Natural killer cell treated with Interleukin-12 subunit alpha and Interleukin-12 subunit beta and Interleukin-15 and Interleukin-18, amount 100 ng/mL, for 72 hours (primary cell): ENCODE measurements around the gene GNG7. TPM values are rescaled to one million over a fixed set of nuclear protein-coding genes. Genes with fewer than 3 reads are reported as not detected.
"Not testable (repeated sequence)": the region's sequence is repeated elsewhere in the genome, so short reads cannot be mapped to it uniquely, and the experiment has no call there.

ENCODE experiments used
- ATAC-seq, 2 donors: fragments of 150-1000 bp; cut with Tn5 transposase in 1 of 2; sonication (Bioruptor Pico), chemical (Tn5 transposase) in 1 of 2; 2 replicates each; pipeline ENCODE4 v1.10.0; 2021
- DNase-seq: peaks from one replicate; pipeline ENCODE4 v3.0.0; 2022; ENCODE audit warnings: low spot score
- H3K27ac Mint-ChIP-seq, 2 donors: 1 replicate in 1 of 2; 2 replicates in 1 of 2; pipeline ENCODE4 v1.8.0; 2022; ENCODE audit warnings: mixed read lengths in 2 of 2, mild to moderate bottlenecking in 1 of 2, moderate library complexity in 1 of 2
- H3K27me3 Mint-ChIP-seq, 2 donors: 1 replicate in 1 of 2; 2 replicates in 1 of 2; pipeline ENCODE4 v1.8.0; 2022; ENCODE audit warnings: mixed read lengths in 2 of 2
- H3K36me3 Mint-ChIP-seq: one replicate; pipeline ENCODE4 v1.8.0; 2022; ENCODE audit warnings: mixed read lengths
- H3K4me1 Mint-ChIP-seq, 2 donors: 1 replicate in 1 of 2; 2 replicates in 1 of 2; pipeline ENCODE4 v1.8.0; 2022; ENCODE audit warnings: low read depth in 2 of 2, mixed read lengths in 2 of 2, mild to moderate bottlenecking in 1 of 2
- H3K4me3 Mint-ChIP-seq: one replicate; pipeline ENCODE4 v1.8.0; 2022; ENCODE audit warnings: mixed read lengths
- H3K9me3 Mint-ChIP-seq: 2 replicates; pipeline ENCODE4 v1.8.0; 2022; ENCODE audit warnings: mixed read lengths
- total RNA-seq, 2 donors: library from RNA; stranded (reverse); gene quantifications; one replicate each; pipeline ENCODE4 v1.2.3, GENCODE V29; 2022

The GNG7 gene
- total RNA-seq, 2 donors from 2014 or later = 0.26 to 0.59 TPM

DNA sequence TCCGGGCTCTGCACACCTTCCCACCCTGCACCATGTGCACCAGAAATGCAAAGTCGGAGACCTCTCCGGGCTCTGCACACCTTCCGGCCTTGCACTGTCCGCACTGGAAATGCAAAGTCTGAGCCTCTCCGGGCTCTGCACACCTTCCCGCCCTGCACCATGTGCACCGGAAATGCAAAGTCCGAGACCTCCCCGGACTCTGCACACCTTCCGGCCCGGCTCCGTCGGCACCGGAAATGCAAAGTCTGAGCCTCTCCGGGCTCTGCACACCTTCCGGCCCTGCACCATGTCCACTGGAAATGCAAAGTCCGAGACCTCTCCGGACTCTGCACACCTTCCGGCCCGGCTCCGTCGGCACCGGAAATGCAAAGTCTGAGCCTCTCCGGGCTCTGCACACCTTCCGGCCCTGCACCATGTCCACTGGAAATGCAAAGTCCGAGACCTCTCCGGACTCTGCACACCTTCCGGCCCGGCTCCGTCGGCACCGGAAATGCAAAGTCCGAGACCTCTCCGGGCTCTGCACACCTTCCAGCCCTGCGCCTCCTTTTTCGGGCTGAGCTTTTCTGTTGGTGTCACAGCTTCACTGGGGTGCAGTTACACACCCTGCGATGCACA lies 59.3 kb downstream of the GNG7 start:
- not testable (repeated sequence) for H3K9me3 Mint-ChIP-seq, H3K4me3 Mint-ChIP-seq, H3K27ac Mint-ChIP-seq, DNase-seq, H3K4me1 Mint-ChIP-seq, H3K27me3 Mint-ChIP-seq, ATAC-seq, H3K36me3 Mint-ChIP-seq

DNA sequence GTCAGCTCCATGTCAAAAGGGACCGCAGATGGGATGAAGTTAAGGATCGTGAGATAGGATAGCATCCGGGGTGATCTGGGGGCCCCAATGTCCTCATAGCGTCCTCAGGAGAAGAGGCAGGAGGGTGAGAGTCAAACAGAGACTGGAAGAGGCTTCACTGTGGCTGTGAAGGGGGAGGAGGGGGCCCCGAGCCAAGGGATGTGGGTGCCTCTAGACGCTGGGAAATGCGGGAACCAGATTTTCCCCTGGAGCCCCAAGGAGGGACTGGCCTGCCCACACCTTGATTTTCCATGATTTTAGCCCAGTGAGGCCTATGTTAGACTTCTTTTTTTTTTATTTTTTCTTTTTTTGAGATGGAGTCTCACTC lies 61.2 kb downstream of the GNG7 start:
- H3K9me3 Mint-ChIP-seq = no peaks in the 10 kb centered on the region
- H3K27me3 Mint-ChIP-seq = no peaks in the 10 kb centered on the region
- H3K36me3 Mint-ChIP-seq = no peaks in the 10 kb centered on the region
- no peak for ATAC-seq
- DNase-seq = no peak
- H3K27ac Mint-ChIP-seq = no peak overlapping the region
- no peak overlapping the region for H3K4me3 Mint-ChIP-seq
- peaks cover 5 to 10% of the 10 kb centered on the region in 2 donors for H3K4me1 Mint-ChIP-seq

DNA sequence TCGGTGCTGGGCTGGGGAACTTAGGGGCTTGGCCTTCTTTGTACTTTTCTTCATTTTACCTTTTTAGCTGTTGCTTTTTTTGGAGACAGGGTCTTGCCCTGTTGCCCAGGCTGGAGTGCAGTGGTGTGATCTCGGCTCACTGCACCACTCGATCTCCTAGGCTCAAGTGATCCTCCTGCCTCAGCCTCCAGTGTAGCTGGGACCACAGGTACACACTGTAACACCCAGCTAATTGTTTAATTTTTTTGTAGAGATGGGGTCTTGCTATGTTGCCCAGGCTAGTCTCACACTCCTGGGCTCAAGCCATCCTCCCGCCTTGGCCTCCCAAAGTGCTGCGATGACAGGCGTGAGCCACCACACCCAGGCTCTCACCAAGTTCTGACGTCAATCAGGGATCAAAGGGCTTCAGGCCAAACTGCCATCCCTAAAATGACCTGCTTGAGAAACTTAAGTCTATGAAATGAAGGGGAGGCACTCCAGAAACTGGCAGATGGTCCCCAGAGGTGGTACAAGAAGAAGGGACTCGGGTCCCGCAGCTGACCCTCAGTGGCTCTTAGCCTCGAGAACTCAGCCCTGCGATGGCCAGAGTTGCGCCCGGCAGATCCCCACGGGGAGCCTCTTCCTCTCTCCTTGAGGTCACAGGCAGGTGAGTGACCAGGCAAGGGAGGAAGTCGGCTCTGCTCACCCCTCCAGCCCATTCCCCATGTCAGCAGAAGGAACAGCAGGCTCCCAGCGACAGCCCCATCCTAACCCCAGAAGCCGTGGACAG lies 61.7 kb downstream of the GNG7 start:
- Mint-ChIP-seq H3K27ac (peak overlapping the region in 1 of 2 donors; percentile 35), H3K27me3 (no peaks in the 10 kb centered on the region), H3K36me3 (no peaks in the 10 kb centered on the region), H3K4me3 (no peak overlapping the region), H3K4me1 (peaks cover 5 to 10% of the 10 kb centered on the region in 2 donors), H3K9me3 (no peaks in the 10 kb centered on the region)
- ATAC-seq = no peak
- no peak for DNase-seq

DNA sequence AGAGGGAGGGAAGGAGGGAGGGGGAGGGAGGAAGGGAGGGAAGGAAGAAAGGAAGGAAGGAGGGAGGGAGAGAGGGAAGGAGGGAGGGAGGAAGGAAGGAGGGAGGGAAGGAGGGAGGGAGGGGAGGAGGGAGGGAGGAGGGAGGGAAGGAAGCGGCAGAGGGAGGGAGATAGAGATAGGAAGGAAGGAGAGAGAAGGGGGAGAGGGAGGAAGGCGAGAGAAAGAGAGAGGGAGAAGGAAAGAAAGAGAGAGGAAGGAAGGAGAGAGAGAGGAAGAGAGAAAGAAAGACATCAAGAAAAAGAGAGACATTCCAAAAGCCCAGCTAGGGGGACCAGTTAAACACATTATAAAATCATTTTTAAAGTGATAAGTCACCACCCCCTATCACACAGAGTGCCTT lies 62.5 kb downstream of the GNG7 start:
- Mint-ChIP-seq H3K36me3 (no peaks in the 10 kb centered on the region), H3K4me1 (peaks cover 5 to 10% of the 10 kb centered on the region in 2 donors), H3K4me3 (no peak overlapping the region), H3K27me3 (no peaks in the 10 kb centered on the region), H3K9me3 (no peaks in the 10 kb centered on the region), H3K27ac (peak overlapping the region in 1 of 2 donors; percentile 35)
- ATAC-seq (no peak), DNase-seq (no peak)

DNA sequence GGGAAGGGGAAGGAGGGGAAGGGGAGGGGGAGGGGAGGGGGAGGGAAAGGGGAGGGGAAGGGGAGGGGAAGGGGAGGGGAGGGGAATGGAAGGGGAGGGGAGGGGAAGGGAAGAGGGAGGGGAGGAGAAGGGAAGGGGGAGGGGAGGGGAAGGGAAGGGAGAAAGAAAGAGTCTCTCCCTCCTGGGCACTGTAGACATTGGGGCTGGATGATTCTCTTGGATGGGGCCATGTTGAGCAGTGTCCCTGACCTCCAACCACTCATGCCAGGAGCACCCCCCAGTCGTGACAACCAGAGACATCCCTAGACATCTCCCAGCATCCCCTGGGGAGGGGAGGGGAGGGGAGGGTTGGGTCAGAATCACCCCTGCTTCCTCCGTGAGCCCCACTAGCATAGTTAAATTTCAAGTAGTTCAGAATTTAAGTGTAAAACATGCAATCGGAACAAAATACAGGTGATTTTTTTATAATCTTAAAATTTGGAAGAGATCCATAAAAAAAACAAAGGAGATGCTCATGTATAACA lies 64.0 kb downstream of the GNG7 start:
- no peak overlapping the region for H3K4me3 Mint-ChIP-seq
- DNase-seq (no peak), ATAC-seq (no peak)
- peaks cover 5 to 10% of the 10 kb centered on the region in 2 donors for H3K4me1 Mint-ChIP-seq
- no peaks in the 10 kb centered on the region for H3K36me3 Mint-ChIP-seq
- H3K9me3 Mint-ChIP-seq = no peaks in the 10 kb centered on the region
- H3K27ac Mint-ChIP-seq = no peak overlapping the region
- H3K27me3 Mint-ChIP-seq = no peaks in the 10 kb centered on the region

DNA sequence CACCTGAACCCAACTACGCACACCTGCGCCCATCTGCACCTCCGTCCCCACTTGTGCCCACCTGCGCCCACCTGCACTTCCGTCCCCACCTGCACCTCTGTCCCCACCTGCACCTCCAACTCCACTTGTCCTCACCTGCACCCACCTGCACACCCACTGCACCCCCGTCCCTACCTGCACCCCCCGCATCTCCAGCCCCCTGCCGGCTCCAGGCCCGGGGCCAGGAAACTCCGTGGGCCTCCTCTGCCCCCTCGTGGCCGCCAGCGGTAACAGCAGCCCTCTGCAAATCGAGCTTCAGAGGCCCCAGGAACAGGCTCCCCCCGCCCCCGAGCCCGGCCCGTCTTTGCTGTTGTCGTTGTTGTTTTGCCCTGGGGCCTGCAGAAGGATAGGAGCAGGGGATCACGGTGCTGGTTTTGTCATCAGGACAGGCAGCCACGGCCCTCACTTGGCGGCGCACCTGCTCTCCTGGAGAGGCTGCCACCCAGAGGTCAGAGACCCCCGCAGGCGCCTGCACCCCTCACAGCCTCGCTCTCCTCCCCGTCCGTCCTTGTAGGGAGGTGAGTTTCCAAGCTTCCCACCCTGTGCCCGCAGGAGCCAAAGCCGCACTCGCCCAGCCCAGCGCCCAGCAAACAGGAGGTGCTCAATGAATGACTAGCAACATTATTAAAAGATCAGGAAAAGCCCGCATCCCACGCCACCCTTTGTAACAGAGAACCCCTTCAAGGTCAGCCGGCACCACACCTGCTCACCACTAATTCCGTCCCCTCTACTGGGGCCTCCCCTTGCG lies 65.4 kb downstream of the GNG7 start:
- Mint-ChIP-seq H3K9me3 (no peaks in the 10 kb centered on the region), H3K36me3 (no peaks in the 10 kb centered on the region), H3K27ac (peak overlapping the region; percentile 31 to 58), H3K27me3 (no peaks in the 10 kb centered on the region), H3K4me3 (peak overlapping the region; percentile 30), H3K4me1 (peaks cover 5 to 13% of the 10 kb centered on the region in 2 donors)
- ATAC-seq = peak; percentile 76 to 88
- DNase-seq = peak; percentile 65

DNA sequence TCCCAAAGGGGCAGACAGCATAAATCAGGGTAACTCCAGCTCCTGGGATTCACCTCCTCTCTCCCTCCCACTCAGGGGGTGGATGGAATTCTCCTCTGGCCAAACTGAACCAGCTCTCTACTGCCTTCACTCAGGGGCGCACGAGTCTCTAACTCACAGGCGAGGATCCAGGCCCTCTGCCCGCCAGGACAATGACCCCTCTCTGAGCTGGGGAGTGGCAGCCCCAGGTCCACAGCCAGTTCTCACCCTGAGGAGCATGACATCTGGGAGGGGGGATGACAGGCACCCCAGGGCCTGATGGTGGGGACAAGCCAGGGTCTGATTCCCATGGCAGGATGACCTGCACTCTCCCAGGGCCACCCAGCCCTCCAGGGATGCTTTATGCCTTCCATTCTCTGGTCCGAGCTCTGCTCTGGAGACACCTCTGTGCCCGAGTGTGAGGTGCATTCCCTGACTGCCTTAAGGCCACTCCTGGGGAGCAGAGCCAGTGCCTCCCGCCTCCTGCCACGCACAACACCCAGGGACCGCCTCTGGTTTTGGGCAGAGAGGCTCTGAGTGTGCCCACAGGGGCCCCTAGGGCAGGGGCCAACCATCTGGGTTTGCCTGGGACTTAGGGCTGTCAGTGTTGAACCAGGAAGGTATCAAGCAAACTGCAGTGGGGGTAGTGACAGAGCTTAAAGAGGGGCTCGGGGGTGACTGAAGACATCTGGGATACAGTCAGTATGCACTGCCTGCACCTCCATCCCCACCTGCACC lies 66.2 kb downstream of the GNG7 start:
- Mint-ChIP-seq H3K27me3 (no peaks in the 10 kb centered on the region), H3K4me3 (no peak overlapping the region), H3K27ac (no peak overlapping the region), H3K36me3 (no peaks in the 10 kb centered on the region), H3K9me3 (no peaks in the 10 kb centered on the region), H3K4me1 (peaks cover 8 to 15% of the 10 kb centered on the region in 2 donors)
- DNase-seq (no peak), ATAC-seq (no peak)

DNA sequence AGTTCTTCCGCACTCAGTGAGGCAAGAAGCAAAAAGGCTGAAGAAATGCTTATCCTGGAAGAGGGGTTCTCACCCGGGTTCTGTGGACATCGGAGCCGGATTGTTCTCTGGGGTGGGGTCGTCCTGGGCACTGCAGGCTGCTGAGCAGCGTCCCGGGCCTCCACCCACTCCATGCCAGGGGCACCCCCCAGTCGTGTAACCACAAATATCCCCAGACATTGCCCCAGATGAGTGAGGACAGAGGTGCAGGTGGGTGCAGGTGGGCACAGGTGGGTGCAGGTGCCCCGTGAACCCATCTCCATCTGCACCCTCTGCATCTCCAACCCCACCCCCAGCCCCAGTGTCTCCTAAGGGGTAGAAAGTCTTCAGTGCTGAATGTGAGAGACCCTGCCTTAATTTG lies 67.5 kb downstream of the GNG7 start:
- ATAC-seq (no peak), DNase-seq (no peak)
- Mint-ChIP-seq H3K27me3 (no peaks in the 10 kb centered on the region), H3K9me3 (peaks cover 3% of the 10 kb centered on the region), H3K4me1 (peaks cover 16 to 25% of the 10 kb centered on the region in 2 donors), H3K4me3 (no peak overlapping the region), H3K36me3 (no peaks in the 10 kb centered on the region), H3K27ac (peak overlapping the region in 1 of 2 donors; percentile 23)

DNA sequence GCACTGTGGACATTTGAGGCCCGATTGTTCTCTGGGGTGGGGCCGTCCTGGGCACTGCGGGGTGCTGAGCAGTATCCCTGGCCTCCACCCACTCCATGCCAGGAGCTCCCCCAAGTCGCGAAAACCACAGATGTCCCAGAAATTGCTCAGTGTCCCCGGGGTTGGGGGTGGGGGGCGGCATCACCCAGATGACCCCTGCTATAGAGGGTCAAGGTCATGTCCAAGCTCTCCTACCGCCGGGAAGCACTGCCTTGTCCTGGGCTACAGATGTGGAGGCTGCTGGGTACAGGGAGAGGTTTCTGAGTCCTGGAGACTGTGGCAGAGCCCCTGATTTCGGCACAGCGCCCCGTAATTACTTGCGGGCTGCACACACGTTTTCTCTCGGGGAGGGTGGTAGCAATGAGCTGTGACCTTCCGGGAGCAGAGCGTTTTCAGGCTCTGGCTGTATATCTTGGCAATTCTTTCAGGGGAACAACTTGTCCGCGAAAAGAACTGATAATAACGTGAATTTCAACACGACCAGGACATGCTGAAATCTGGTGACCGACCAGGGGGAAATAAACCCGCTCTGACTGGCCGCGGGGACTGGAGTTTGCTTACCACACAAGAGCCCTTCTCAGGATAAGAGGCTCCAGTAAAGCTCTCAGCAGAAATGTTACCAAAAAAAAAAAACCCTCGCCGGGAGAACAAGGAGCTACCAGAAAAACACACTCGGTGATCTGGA lies 68.1 kb downstream of the GNG7 start:
- H3K36me3 Mint-ChIP-seq = peaks cover 4% of the 10 kb centered on the region
- H3K27me3 Mint-ChIP-seq = no peaks in the 10 kb centered on the region
- DNase-seq (no peak), ATAC-seq (no peak)
- no peak overlapping the region for H3K4me3 Mint-ChIP-seq
- peaks cover 21 to 31% of the 10 kb centered on the region in 2 donors for H3K4me1 Mint-ChIP-seq
- H3K9me3 Mint-ChIP-seq = peaks cover 4% of the 10 kb centered on the region
- peak overlapping the region in 1 of 2 donors; percentile 23 for H3K27ac Mint-ChIP-seq

DNA sequence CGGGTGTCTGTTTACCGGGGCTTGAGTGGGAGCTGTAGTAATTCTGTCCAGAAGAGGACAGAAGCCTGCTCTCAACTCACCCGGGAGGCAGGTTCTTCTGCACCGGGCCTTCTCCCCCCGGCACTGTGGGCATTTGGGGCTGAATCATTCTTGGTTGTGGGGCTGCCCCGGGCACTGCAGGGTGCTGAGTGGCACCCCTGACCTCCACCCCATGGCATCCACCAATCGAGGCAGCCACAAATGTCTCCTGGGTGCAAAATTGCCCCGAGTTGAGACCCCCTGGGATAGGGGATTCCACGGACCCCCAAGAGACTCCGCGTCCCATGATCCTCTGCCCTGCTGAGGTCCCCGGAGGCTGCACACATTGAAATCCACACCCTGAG lies 68.8 kb downstream of the GNG7 start:
- Mint-ChIP-seq H3K4me1 (peaks cover 23 to 35% of the 10 kb centered on the region in 2 donors), H3K36me3 (peaks cover 6% of the 10 kb centered on the region), H3K4me3 (no peak overlapping the region), H3K9me3 (peaks cover 11% of the 10 kb centered on the region), H3K27me3 (no peaks in the 10 kb centered on the region), H3K27ac (peak overlapping the region; percentile 23 to 29)
- no peak for DNase-seq
- no peak for ATAC-seq

DNA sequence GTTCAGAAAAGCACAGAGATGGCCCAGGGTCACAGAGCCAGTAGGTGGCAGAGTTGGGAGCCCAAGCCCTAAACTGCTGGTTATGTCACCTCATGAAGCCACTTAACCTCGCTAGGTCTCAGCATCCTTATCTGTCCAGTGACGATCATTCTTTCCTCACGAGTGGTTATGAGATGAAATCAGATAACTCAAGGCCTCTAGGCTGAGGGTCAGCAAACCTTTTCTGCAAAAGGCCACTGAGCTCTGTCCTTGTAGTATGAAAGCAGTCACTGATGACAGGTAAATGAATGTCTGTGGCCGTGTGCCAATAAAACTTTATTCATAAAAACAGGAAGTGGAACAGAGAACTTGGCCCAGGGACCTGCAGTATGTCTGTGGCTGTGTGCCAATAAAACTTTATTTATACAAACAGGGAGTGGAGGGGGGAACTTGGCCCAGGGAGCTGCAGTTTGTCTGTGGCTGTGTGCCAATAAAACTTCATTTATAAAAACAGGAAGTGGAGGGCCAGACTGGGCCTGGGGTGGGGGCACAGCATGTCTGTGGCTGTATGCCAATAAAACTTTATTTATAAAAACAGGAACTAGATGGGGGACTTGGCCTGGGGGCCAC lies 71.2 kb downstream of the GNG7 start:
- ATAC-seq (peak in 1 of 2 donors; percentile 22), DNase-seq (no peak)
- peaks cover 16% of the 10 kb centered on the region for H3K9me3 Mint-ChIP-seq
- H3K36me3 Mint-ChIP-seq = peaks cover 13% of the 10 kb centered on the region
- peak overlapping the region; percentile 38 for H3K4me3 Mint-ChIP-seq
- H3K4me1 Mint-ChIP-seq = peaks cover 47 to 51% of the 10 kb centered on the region in 2 donors
- H3K27ac Mint-ChIP-seq = peak overlapping the region; percentile 88 to 94
- H3K27me3 Mint-ChIP-seq = no peaks in the 10 kb centered on the region

DNA sequence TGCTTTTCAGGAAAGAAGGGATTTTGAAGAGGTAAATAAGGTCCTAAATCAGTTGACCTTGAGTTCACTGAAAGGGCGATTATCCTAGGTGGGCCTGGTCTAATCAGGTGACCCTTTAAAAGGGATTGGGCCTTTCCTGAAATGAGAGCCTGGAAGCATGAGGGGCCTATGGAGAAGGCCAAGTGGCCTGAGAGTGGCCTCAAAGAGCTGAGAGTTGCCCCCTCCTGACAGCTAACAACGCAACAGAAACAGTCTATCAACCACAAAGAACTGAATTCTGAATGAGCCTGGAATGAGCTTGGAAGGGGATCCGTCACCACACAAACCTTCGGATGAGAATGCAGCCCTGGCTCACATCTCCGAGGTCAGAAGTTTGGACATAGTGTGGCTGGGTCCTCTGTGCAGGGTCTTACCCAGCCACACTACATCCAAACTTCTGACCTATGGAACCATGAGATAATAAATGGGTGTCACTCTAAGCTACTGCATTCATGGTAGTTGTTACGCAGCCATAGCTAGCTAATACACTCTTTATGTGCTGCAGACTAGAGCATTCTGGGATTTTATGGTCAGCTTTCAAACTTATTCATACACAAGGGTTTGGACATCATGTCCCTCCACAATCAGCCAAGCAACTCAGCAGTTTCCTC lies 72.0 kb downstream of the GNG7 start:
- ATAC-seq = no peak
- peak overlapping the region; percentile 60 for H3K4me3 Mint-ChIP-seq

More for the DNA sequence above, 72.0 kb downstream of the GNG7 start:
- no peaks in the 10 kb centered on the region for H3K27me3 Mint-ChIP-seq
- peaks cover 13% of the 10 kb centered on the region for H3K36me3 Mint-ChIP-seq
- peak overlapping the region; percentile 88 to 94 for H3K27ac Mint-ChIP-seq
- peaks cover 50 to 53% of the 10 kb centered on the region in 2 donors for H3K4me1 Mint-ChIP-seq
- H3K9me3 Mint-ChIP-seq = peaks cover 16% of the 10 kb centered on the region
- no peak for DNase-seq
